SH-SY5Y (cell line): Measurements from ENCODE around the gene ADORA2B.

Experiments used
- GATA2 ChIP-seq: IDR thresholded peaks from 2 replicates; pipeline ENCODE4 v1.6.1; 2011; ENCODE audit warnings: mild to moderate bottlenecking, low read depth, low read length
- GATA3 ChIP-seq: IDR thresholded peaks from 2 replicates; pipeline ENCODE4 v1.6.1; 2011; ENCODE audit warnings: low read depth, mild to moderate bottlenecking, low read length, moderate library complexity

DNA sequence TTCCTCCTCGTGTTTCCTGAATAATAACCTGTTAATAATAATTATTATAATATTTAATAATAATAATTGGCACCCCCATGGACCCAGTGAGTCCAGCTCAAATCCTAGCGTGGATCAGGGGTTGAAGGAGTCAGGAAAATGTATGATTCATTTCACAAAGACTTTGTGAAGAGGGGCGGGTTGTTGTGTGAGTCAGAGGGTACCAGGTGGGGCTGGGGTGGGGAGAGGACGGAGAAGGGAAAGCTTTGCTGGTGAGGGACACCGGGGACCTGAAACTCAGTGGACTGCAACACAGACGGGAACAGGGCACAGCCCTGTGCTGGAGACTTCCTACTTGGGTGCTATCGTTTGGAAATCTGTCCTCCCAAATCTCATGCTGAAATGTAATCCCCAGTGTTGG is 3.1 kb upstream of the ADORA2B start:
- TF ChIP-seq GATA2 (no peak), GATA3 (no peak)
